ENCODE results near the gene TOMT.

DNA sequence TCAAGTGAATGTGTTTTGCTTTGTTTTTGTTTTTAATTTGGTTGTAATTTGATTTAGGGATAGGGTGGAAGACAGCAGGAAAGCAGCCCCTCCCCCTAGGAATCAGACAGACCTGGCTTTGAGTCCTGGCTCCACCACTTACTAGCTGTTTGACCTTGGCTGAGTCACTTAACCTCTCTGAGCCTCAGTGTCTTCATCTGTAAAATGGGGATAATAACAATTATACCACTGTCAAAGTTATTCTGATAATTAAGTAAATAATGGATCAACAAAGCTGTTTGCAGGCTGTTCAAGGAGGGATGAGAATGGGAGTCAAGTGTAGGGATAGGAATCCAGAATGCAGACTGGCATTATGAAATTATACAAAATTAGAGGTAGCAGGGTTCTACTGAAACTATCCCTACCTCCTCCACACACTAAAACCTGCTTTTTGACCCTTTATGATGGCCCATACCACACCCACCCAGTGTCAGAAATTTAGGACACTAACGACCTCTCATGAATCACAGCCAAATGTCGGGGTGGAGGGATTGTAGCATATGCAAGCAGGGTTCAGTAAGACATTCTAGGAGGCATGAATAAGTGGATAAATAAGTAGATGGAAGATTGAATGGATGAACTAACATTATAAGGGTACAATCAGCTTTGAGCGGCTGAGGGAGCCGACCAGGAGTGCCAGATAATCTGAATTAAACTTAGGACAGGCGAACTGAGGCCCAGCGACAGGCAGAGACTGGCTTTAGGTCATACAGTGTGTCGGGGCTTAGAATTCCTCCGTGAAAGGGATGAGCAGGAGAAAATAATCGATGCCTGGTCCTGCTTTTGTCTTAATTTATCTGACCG is 5.8 kb downstream of the TOMT start:
- TF ChIP-seq, protein P1, sequence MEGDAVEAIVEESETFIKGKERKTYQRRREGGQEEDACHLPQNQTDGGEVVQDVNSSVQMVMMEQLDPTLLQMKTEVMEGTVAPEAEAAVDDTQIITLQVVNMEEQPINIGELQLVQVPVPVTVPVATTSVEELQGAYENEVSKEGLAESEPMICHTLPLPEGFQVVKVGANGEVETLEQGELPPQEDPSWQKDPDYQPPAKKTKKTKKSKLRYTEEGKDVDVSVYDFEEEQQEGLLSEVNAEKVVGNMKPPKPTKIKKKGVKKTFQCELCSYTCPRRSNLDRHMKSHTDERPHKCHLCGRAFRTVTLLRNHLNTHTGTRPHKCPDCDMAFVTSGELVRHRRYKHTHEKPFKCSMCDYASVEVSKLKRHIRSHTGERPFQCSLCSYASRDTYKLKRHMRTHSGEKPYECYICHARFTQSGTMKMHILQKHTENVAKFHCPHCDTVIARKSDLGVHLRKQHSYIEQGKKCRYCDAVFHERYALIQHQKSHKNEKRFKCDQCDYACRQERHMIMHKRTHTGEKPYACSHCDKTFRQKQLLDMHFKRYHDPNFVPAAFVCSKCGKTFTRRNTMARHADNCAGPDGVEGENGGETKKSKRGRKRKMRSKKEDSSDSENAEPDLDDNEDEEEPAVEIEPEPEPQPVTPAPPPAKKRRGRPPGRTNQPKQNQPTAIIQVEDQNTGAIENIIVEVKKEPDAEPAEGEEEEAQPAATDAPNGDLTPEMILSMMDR (IDR thresholded peaks at IDR 0.05; ENCODE audit: insufficient read depth, low read depth, low read length) = no peak
- TF ChIP-seq EZH2 (IDR thresholded peaks at IDR 0.05; ENCODE audit: insufficient read depth, low read length) = no peak

Measured in astrocyte (in vitro differentiated cells and primary cell).